Embryonic facial prominence (tissue), 1 donor: ENCODE measurements around the gene ANKRD52.

Experiments
- DNase-seq: peaks from one replicate; pipeline ENCODE4 v3.0.0-alpha.2; 2016; ENCODE audit errors: extremely low spot score

The ANKRD52 gene

GRCh38 chr12:56241424-56242303 lies 16.5 kb downstream of the ANKRD52 start:
- no peak for DNase-seq

- DNase-seq = no peak
Measured at GRCh38 chr12:56237552-56237951, 20.6 kb downstream of the ANKRD52 start.

GRCh38 chr12:56236985-56237384 lies 21.2 kb downstream of the ANKRD52 start:
- no peak for DNase-seq

GRCh38 chr12:56236091-56236490 lies 22.1 kb downstream of the ANKRD52 start:
- no peak for DNase-seq

GRCh38 chr12:56234746-56235436 lies 23.3 kb downstream of the ANKRD52 start:
- DNase-seq = no peak

- DNase-seq = no peak
Measured at GRCh38 chr12:56231184-56231582, 27.0 kb downstream of the ANKRD52 start.

GRCh38 chr12:56230432-56231183 lies 27.6 kb downstream of the ANKRD52 start:
- DNase-seq = no peak

- DNase-seq = no peak
Measured at GRCh38 chr12:56229916-56230431, 28.2 kb downstream of the ANKRD52 start, which contains the start of gene SLC39A5. SLC39A5 (plus strand) TSS chr12:56230051; CDS start chr12:56231275, 1,224 bp downstream.

GRCh38 chr12:56229082-56229481 lies 29.1 kb downstream of the ANKRD52 start:
- DNase-seq = no peak

- no peak for DNase-seq
Measured at GRCh38 chr12:56224954-56225353, 33.2 kb downstream of the ANKRD52 start.

GRCh38 chr12:56224102-56224701 lies 34.0 kb downstream of the ANKRD52 start, which contains the start of gene NABP2:
NABP2 (plus strand) TSS chr12:56224342; CDS start chr12:56224857, 515 bp downstream.
- peak; percentile 95 for DNase-seq

- no peak for DNase-seq
Measured at GRCh38 chr12:56223571-56224101, 34.5 kb downstream of the ANKRD52 start.

GRCh38 chr12:56222531-56222895 lies 35.7 kb downstream of the ANKRD52 start:
- DNase-seq = no peak

GRCh38 chr12:56221757-56222530 lies 36.2 kb downstream of the ANKRD52 start, which contains the start of gene RNF41:
RNF41 (minus strand) TSS chr12:56221922; CDS start chr12:56214047, 7,875 bp downstream.
- DNase-seq = peak; percentile 96

- DNase-seq = peak; percentile 83
Measured at GRCh38 chr12:56221232-56221756, 36.9 kb downstream of the ANKRD52 start.

- DNase-seq = no peak
Measured at GRCh38 chr12:56220611-56221231, 37.5 kb downstream of the ANKRD52 start.

- no peak for DNase-seq
Measured at GRCh38 chr12:56219840-56220239, 38.3 kb downstream of the ANKRD52 start.

- no peak for DNase-seq
Measured at GRCh38 chr12:56216461-56216860, 41.7 kb downstream of the ANKRD52 start.

- DNase-seq = no peak
Measured at GRCh38 chr12:56213878-56214277, 44.3 kb downstream of the ANKRD52 start.
